ENCODE results near the gene SF3B2.

DNA sequence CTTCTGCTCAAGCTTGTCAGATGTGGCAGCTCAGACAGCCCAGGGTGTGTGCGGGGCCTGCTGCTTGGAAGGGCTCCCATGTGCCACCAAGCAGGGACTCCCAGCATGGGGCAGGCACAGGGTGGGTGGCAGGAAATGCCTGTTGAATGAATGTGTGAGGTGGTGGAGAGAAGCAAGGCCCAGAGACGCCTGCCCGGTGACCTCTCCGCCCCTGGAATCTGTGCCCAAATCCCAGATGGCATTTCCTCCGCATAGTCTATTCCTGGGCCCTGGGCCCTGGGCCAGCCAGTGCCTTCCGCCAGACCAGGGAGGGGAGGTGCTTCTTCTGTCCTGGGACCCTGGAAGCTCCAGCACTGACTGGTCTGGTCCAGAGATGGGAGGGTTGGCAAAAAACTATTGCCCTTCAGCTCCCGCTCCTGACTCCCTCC is 36.7 kb upstream of the SF3B2 start:
- no peak for TF ChIP-seq JUN (IDR thresholded peaks at IDR 0.05; ENCODE audit: borderline replicate concordance, low read depth, low read length)
- no peak for TF ChIP-seq JUN (CRISPR knock-in tag; IDR thresholded peaks at IDR 0.05; ENCODE audit: borderline replicate concordance)
- no peak for TF ChIP-seq ZEB2 (IDR thresholded peaks at IDR 0.05)
- TF ChIP-seq CHD1 (IDR thresholded peaks at IDR 0.05; ENCODE audit: low read length) = no peak
- no peak for TF ChIP-seq ETV6 (IDR thresholded peaks at IDR 0.05; ENCODE audit: borderline replicate concordance in 1 of 2, low read depth in 2 of 2, low read length in 1 of 2)
- TF ChIP-seq ETV6 (CRISPR knock-in tag; IDR thresholded peaks at IDR 0.05; ENCODE audit: borderline replicate concordance) = no peak
- TF ChIP-seq HMGN3 (IDR thresholded peaks at IDR 0.05; ENCODE audit: borderline replicate concordance, extremely low read depth, insufficient read length, low read depth, low read length) = no peak
- no peak for TF ChIP-seq NR2C2 (CRISPR knock-in tag; IDR thresholded peaks at IDR 0.05)
- TF ChIP-seq NR2C2 (tag; IDR thresholded peaks at IDR 0.05) = no peak
- no peak for TF ChIP-seq YY1 (IDR thresholded peaks at IDR 0.05; ENCODE audit: borderline replicate concordance in 1 of 3, control insufficient read depth in 1 of 3, extremely low read depth in 1 of 3, insufficient read depth in 3 of 3, insufficient read length in 1 of 3, insufficient replicate concordance in 2 of 3, low read depth in 1 of 3, low read length in 2 of 3)
- TF ChIP-seq ZNF79 (CRISPR knock-in tag; IDR thresholded peaks at IDR 0.05; ENCODE audit: low read depth) = no peak
- TF ChIP-seq, protein P1, sequence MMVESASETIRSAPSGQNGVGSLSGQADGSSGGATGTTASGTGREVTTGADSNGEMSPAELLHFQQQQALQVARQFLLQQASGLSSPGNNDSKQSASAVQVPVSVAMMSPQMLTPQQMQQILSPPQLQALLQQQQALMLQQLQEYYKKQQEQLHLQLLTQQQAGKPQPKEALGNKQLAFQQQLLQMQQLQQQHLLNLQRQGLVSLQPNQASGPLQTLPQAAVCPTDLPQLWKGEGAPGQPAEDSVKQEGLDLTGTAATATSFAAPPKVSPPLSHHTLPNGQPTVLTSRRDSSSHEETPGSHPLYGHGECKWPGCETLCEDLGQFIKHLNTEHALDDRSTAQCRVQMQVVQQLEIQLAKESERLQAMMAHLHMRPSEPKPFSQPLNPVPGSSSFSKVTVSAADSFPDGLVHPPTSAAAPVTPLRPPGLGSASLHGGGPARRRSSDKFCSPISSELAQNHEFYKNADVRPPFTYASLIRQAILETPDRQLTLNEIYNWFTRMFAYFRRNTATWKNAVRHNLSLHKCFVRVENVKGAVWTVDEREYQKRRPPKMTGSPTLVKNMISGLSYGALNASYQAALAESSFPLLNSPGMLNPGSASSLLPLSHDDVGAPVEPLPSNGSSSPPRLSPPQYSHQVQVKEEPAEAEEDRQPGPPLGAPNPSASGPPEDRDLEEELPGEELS (CRISPR knock-in tag; IDR thresholded peaks at IDR 0.05; ENCODE audit: borderline replicate concordance) = no peak
- TF ChIP-seq ESRRA (IDR thresholded peaks at IDR 0.05; ENCODE audit: borderline replicate concordance, low read depth) = no peak
- TF ChIP-seq EP300 (IDR thresholded peaks at IDR 0.05; ENCODE audit: low read length) = no peak

Measured in K562 (cell line).